ENCODE results near the gene CEP350. TPM values are rescaled to one million over a fixed set of nuclear protein-coding genes. Genes with fewer than 3 reads are reported as not detected.
"Not testable (repeated sequence)": the region's sequence is repeated elsewhere in the genome, so short reads cannot be mapped to it uniquely, and the experiment has no call there.

Gene CEP350
- total RNA-seq, 1 donor from 2014 or later = 60.8 TPM

- no peaks in the 10 kb centered on the region for H3K36me3 Mint-ChIP-seq (ENCODE audit: low read depth)
- peaks cover 57% of the 10 kb centered on the region for H3K4me1 Mint-ChIP-seq
- H3K27me3 Mint-ChIP-seq = no peaks in the 10 kb centered on the region
- intact Hi-C loops (cut with micrococcal nuclease) = loop anchor here (1.0 to 10.0 kb wide), 12 partner anchors 37 to 1181 kb away; partner anchors contain the start of genes AXDND1, QSOX1, SOAT1 and STX6
- H3K27ac Mint-ChIP-seq = peak overlapping the region; percentile 90
- ChIA-PET POLR2A (interaction anchor here (0.7 to 5.6 kb wide), 11 partner anchors 13 to 661 kb away, joined by 3 to 95 read pairs (median 5); partner anchors contain the start of genes QSOX1, SOAT1, TOR1AIP1 and TOR1AIP2), CTCF (interaction anchor here (1.0 to 2.5 kb wide), 3 partner anchors 71 to 86 kb away, joined by 3 to 7 read pairs (median 5); no protein-coding TSS in a partner anchor)
- no peak for TF ChIP-seq CTCF (IDR thresholded peaks at IDR 0.05)
- peak overlapping the region; percentile 81 for H3K4me3 Mint-ChIP-seq
- DNase-seq = no peak
- no peaks in the 10 kb centered on the region for H3K9me3 Mint-ChIP-seq
- ATAC-seq (ENCODE audit: low read depth) = peak; percentile 18
Measured at GRCh38 chr1:179953974-179954492, 577 bp upstream of the CEP350 start.

- Mint-ChIP-seq H3K27me3 (no peaks in the 10 kb centered on the region), H3K4me1 (peaks cover 59% of the 10 kb centered on the region), H3K27ac (peak overlapping the region; percentile 83), H3K4me3 (peak overlapping the region; percentile 81), H3K36me3 (ENCODE audit: low read depth) (peaks cover 2% of the 10 kb centered on the region), H3K9me3 (no peaks in the 10 kb centered on the region)
- ATAC-seq (ENCODE audit: low read depth) (no peak), DNase-seq (no peak)
- ChIA-PET POLR2A (interaction anchor here (1.1 to 5.6 kb wide), 7 partner anchors 14 to 1067 kb away, joined by 3 to 95 read pairs (median 5); partner anchors contain the start of gene TOR1AIP1), CTCF (no interaction called here)
- intact Hi-C loops (cut with micrococcal nuclease) = loop anchor here (2.0 to 10.0 kb wide), 4 partner anchors 48 to 1180 kb away; partner anchors contain the start of gene SOAT1
- no peak for TF ChIP-seq CTCF (IDR thresholded peaks at IDR 0.05)
Measured at GRCh38 chr1:179955287-179955680, 674 bp downstream of the CEP350 start.

GRCh38 chr1:179955731-179956130 is 1.1 kb downstream of the CEP350 start:
- POLR2A ChIA-PET = interaction anchor here (0.6 to 5.6 kb wide), 3 partner anchors 49 to 1067 kb away, joined by 3 to 95 read pairs (median 3); partner anchors contain the start of gene TOR1AIP1
- CTCF ChIA-PET = no interaction called here

GRCh38 chr1:179958359-179958758 is 3.7 kb downstream of the CEP350 start:
- Mint-ChIP-seq H3K4me1 (peaks cover 46% of the 10 kb centered on the region), H3K9me3 (peaks cover 3% of the 10 kb centered on the region), H3K27ac (no peak overlapping the region), H3K4me3 (no peak overlapping the region), H3K36me3 (ENCODE audit: low read depth) (peaks cover 15% of the 10 kb centered on the region), H3K27me3 (no peaks in the 10 kb centered on the region)
- CTCF ChIA-PET = no interaction called here
- POLR2A ChIA-PET = no interaction called here
- TF ChIP-seq CTCF (IDR thresholded peaks at IDR 0.05) = no peak
- no peak for DNase-seq
- intact Hi-C loops (cut with micrococcal nuclease) = loop anchor here (10.0 kb wide), 2 partner anchors 664 to 1176 kb away; partner anchors contain the start of gene SOAT1
- ATAC-seq (ENCODE audit: low read depth) = no peak

More at GRCh38 chr1:179955731-179956130, 1.1 kb downstream of the CEP350 start:
- intact Hi-C loops (cut with micrococcal nuclease) = loop anchor here (2.0 to 10.0 kb wide), 4 partner anchors 47 to 1179 kb away; partner anchors contain the start of gene SOAT1
- Mint-ChIP-seq H3K9me3 (no peaks in the 10 kb centered on the region), H3K4me1 (peaks cover 59% of the 10 kb centered on the region), H3K27ac (peak overlapping the region; percentile 83), H3K27me3 (no peaks in the 10 kb centered on the region), H3K4me3 (peak overlapping the region; percentile 81), H3K36me3 (ENCODE audit: low read depth) (peaks cover 3% of the 10 kb centered on the region)
- no peak for ATAC-seq (ENCODE audit: low read depth)
- TF ChIP-seq CTCF (IDR thresholded peaks at IDR 0.05) = no peak
- DNase-seq = no peak

GRCh38 chr1:179962168-179962567 is 7.6 kb downstream of the CEP350 start:
- H3K9me3 Mint-ChIP-seq; CTCF ChIA-PET; POLR2A ChIA-PET; H3K27me3 Mint-ChIP-seq; H3K27ac Mint-ChIP-seq; DNase-seq; intact Hi-C loops (cut with micrococcal nuclease); H3K4me3 Mint-ChIP-seq; ATAC-seq (ENCODE audit: low read depth): not testable (repeated sequence)
- H3K36me3 Mint-ChIP-seq (ENCODE audit: low read depth) = peaks cover 20% of the 10 kb centered on the region
- peaks cover 37% of the 10 kb centered on the region for H3K4me1 Mint-ChIP-seq
